HG02885 (cell line): ENCODE results near the gene PRPH.
"Not testable (repeated sequence)": the region's sequence is repeated elsewhere in the genome, so short reads cannot be mapped to it uniquely, and the experiment has no call there.

ENCODE experiments used
- ATAC-seq: cut with Tn5 transposase; IDR thresholded peaks from one replicate; pipeline ENCODE4 v1.9.1; 2021; ENCODE audit warnings: mild to moderate bottlenecking; ENCODE audit not compliant: unreplicated experiment, poor library complexity

Gene PRPH

GRCh38 chr12:49331380-49332222, 36.7 kb downstream of the PRPH start:
- ATAC-seq = no peak

- no peak for ATAC-seq
Measured at GRCh38 chr12:49332441-49332861, 37.5 kb downstream of the PRPH start.

GRCh38 chr12:49332891-49333371, 38.0 kb downstream of the PRPH start:
- ATAC-seq = no peak

GRCh38 chr12:49333778-49334177, 38.8 kb downstream of the PRPH start:
- ATAC-seq = not testable (repeated sequence)

GRCh38 chr12:49334226-49334625, 39.3 kb downstream of the PRPH start:
- ATAC-seq = no peak

GRCh38 chr12:49334681-49335080, 39.7 kb downstream of the PRPH start:
- no peak for ATAC-seq

- ATAC-seq = no peak
Measured at GRCh38 chr12:49335118-49335954, 40.4 kb downstream of the PRPH start.

- no peak for ATAC-seq
Measured at GRCh38 chr12:49335955-49336644, 41.2 kb downstream of the PRPH start.

- peak; percentile 76 for ATAC-seq
Measured at GRCh38 chr12:49336645-49337584, 42.0 kb downstream of the PRPH start, which contains the start of gene C1QL4. Gene C1QL4 (minus strand): TSS chr12:49337188. CDS start chr12:49336477, 711 bp downstream.

GRCh38 chr12:49338830-49339463, 44.0 kb downstream of the PRPH start:
- no peak for ATAC-seq

- no peak for ATAC-seq
Measured at GRCh38 chr12:49339464-49339861, 44.5 kb downstream of the PRPH start.

GRCh38 chr12:49340095-49340870, 45.3 kb downstream of the PRPH start:
- ATAC-seq = no peak

- no peak for ATAC-seq
Measured at GRCh38 chr12:49340971-49341776, 46.2 kb downstream of the PRPH start.

GRCh38 chr12:49341777-49342065, 46.8 kb downstream of the PRPH start:
- ATAC-seq = no peak

GRCh38 chr12:49342066-49342913, 47.3 kb downstream of the PRPH start:
- ATAC-seq = peak; percentile 74

- ATAC-seq = no peak
Measured at GRCh38 chr12:49342914-49343731, 48.2 kb downstream of the PRPH start.
